Karpas-422 (cell line): Measurements from ENCODE around the gene TENT4A. TPM values are rescaled to one million over a fixed set of nuclear protein-coding genes. Genes with fewer than 3 reads are reported as not detected.
A peak's percentile ranks its signal among the peaks of the same experiment; 100 is the strongest.
"Not testable (repeated sequence)": the region's sequence is repeated elsewhere in the genome, so short reads cannot be mapped to it uniquely, and the experiment has no call there.

Experiments
- DNase-seq: peaks from one replicate; pipeline ENCODE4 v3.0.0-alpha.2; 2015
- H2AFZ ChIP-seq: fragments of 200-600 bp; sonication (generic); 2 replicates; pipeline ENCODE4 v1.6.1; 2014; ENCODE audit warnings: antibody characterized with exemption, low read length, mixed read lengths
- H3K27ac ChIP-seq: fragments of 200-600 bp; sonication (generic); 2 replicates; pipeline ENCODE4 v1.5.1; 2014; ENCODE audit warnings: mild to moderate bottlenecking, low read length, moderate library complexity
- H3K27me3 ChIP-seq: fragments of 200-600 bp; sonication (generic); 2 replicates; pipeline ENCODE4 v1.6.1; 2014; ENCODE audit warnings: low read length, mixed read lengths
- H3K36me3 ChIP-seq: fragments of 200-600 bp; sonication (generic); 2 replicates; pipeline ENCODE4 v1.6.1; 2014; ENCODE audit warnings: low read length, mixed read lengths; ENCODE audit not compliant: insufficient read depth
- H3K4me1 ChIP-seq: fragments of 200-600 bp; sonication (generic); 2 replicates; pipeline ENCODE4 v1.6.1; 2014; ENCODE audit warnings: mild to moderate bottlenecking, low read length, mixed read lengths
- H3K4me2 ChIP-seq: fragments of 200-600 bp; sonication (generic); 2 replicates; pipeline ENCODE4 v1.6.1; 2014; ENCODE audit warnings: low read length, low read depth, mild to moderate bottlenecking; ENCODE audit not compliant: poor library complexity, severe bottlenecking
- H3K4me3 ChIP-seq: fragments of 200-600 bp; sonication (generic); 2 replicates; pipeline ENCODE4 v1.5.1; 2014; ENCODE audit warnings: mild to moderate bottlenecking, antibody characterized with exemption, low read length, mixed read lengths
- H3K79me2 ChIP-seq: fragments of 200-600 bp; sonication (generic); 2 replicates; pipeline ENCODE4 v1.6.1; 2014; ENCODE audit warnings: mild to moderate bottlenecking, low read length, mixed read lengths
- H3K9ac ChIP-seq: fragments of 200-600 bp; sonication (generic); 2 replicates; pipeline ENCODE4 v1.6.0; 2014; ENCODE audit warnings: low read length
- H3K9me2 ChIP-seq: fragments of 200-600 bp; sonication (generic), shearing (Covaris generic); replicated peaks from 2 replicates; pipeline ENCODE4 v1.6.0; 2014; ENCODE audit warnings: mild to moderate bottlenecking, low read length, moderate library complexity; ENCODE audit not compliant: insufficient read depth
- H3K9me3 ChIP-seq: fragments of 300-700, 200-600 bp; sonication (generic); 2 replicates; pipeline ENCODE4 v1.6.1; 2014; ENCODE audit warnings: low read length, mixed read lengths
- H4K20me1 ChIP-seq: fragments of 200-600 bp; sonication (generic); 2 replicates; pipeline ENCODE4 v1.6.1; 2014; ENCODE audit warnings: mild to moderate bottlenecking, antibody characterized with exemption, low read length, low read depth; ENCODE audit not compliant: insufficient read depth
- total RNA-seq: library from RNA; depleted of rRNA; stranded (reverse); fragments of >200 nt; shearing (Covaris generic); gene quantifications from 2 replicates; pipeline ENCODE4 v1.2.3, GENCODE V29; 2014; ENCODE audit warnings: low replicate concordance

Gene TENT4A
- total RNA-seq, 1 experiment from 2014 or later, result 45.3 TPM

DNA sequence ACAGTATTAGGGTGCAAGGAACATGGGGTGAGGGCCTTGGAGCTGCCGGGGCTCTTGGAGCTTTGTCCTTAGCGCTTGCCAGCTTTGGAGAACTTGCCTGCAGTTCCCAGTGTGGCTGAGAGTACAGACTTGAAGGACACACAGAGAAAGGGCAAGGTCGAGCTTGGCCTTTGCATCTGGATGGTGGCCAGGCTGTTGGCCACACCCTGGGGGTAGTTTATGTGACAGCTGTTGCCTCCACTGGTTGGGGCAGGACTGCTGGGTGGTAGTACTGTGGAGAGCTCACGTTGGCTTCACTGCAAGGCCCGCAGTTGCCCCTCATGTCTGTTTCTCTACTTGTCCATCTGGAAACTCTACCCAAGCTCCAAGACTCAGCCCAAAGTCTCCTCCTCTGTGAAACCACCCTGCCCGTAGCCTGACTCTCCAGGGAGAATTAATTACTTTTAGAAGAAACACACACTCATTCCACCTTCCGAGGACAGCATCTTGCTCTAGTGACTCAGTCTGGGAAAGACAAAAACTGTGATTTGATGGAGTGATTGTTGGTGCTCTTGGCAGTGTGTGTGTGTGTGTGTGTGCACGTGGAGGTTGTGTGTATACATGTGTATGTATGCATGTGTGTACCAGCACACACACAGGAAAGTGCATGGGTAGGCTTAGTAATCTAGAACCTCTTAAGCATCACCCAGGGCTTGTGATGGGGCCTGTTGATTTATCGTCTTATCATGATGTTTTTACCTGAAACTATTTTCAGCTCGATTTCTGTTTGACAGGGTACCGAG, 57.8 kb downstream of the TENT4A start:
- Histone ChIP-seq H3K36me3 (no peaks in the 10 kb centered on the region), H3K27me3 (no peaks in the 10 kb centered on the region), H3K4me3 (no peak overlapping the region), H3K79me2 (no peaks in the 10 kb centered on the region), H3K4me1 (no peaks in the 10 kb centered on the region), H2AFZ (no peak overlapping the region), H3K9ac (no peak overlapping the region), H3K9me3 (no peaks in the 10 kb centered on the region), H3K9me2 (no peaks in the 10 kb centered on the region), H3K27ac (no peak overlapping the region), H4K20me1 (no peaks in the 10 kb centered on the region), H3K4me2 (no peak overlapping the region)
- no peak for DNase-seq

DNA sequence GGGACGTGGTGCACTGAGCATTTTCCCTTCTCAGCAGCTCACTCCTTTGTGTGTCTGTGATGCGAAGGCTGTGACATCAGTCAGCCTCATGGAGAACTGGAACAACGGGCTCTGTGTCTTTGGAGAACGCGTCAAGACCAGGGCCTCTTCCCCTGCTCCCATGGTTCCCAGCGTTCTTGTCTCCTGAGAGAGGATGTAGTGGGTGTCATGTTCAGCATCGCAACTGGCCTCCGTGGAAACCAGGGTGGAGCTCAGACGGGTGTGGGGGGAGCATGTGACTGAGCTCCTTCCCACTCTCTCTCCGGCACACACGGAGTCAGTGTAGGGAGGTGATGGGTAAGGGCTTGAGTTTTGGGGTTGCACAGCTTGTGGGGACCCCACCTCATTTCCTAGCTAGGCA, 59.7 kb downstream of the TENT4A start:
- DNase-seq, result no peak
- Histone ChIP-seq H3K4me2 (no peak overlapping the region), H3K9me3 (no peaks in the 10 kb centered on the region), H4K20me1 (no peaks in the 10 kb centered on the region), H3K27me3 (no peaks in the 10 kb centered on the region), H3K4me1 (no peaks in the 10 kb centered on the region), H3K36me3 (no peaks in the 10 kb centered on the region), H3K4me3 (no peak overlapping the region), H3K9me2 (no peaks in the 10 kb centered on the region), H3K9ac (no peak overlapping the region), H3K27ac (no peak overlapping the region), H3K79me2 (no peaks in the 10 kb centered on the region), H2AFZ (no peak overlapping the region)

DNA sequence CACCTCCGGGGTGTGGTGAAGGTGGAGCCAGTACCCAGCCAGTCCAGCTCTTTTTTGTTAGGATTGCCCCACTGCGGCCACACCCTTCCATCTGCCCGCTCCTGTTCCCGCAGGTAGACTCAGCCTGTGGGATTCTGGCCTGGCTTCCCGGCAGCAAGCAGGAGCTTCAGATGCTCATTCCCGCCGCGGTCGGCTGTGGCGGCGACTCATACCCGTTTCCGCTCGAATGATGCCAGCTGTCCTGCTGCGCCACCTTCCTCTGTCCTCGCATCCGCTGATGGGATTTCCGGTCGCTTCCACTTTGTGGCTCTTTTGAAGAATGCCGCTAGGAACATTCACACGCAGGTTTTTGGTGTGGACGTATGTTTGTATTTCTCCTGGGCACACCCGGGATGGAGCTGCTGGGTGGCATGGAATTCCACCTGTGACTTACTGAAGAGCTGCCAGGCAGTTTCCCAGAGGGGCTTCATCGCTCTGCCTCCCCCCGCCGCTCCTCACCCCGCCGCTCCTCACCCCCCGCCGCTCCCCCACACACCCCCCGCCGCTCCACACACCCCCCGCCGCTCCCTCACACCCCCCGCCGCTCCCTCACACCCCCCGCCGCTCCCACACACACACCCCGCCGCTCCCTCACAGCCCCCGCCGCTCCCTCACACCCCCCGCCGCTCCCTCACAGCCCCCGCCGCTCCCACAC, 60.3 kb downstream of the TENT4A start:
- H3K9ac ChIP-seq, result no peak overlapping the region
- no peaks in the 10 kb centered on the region for H3K9me3 ChIP-seq
- no peaks in the 10 kb centered on the region for H3K27me3 ChIP-seq
- no peak overlapping the region for H2AFZ ChIP-seq
- H3K27ac ChIP-seq, result no peak overlapping the region
- no peaks in the 10 kb centered on the region for H4K20me1 ChIP-seq
- H3K36me3 ChIP-seq, result no peaks in the 10 kb centered on the region
- no peak overlapping the region for H3K4me2 ChIP-seq
- no peak for DNase-seq
- H3K9me2 ChIP-seq, result no peaks in the 10 kb centered on the region
- H3K79me2 ChIP-seq, result no peaks in the 10 kb centered on the region
- H3K4me1 ChIP-seq, result no peaks in the 10 kb centered on the region
- H3K4me3 ChIP-seq, result no peak overlapping the region

DNA sequence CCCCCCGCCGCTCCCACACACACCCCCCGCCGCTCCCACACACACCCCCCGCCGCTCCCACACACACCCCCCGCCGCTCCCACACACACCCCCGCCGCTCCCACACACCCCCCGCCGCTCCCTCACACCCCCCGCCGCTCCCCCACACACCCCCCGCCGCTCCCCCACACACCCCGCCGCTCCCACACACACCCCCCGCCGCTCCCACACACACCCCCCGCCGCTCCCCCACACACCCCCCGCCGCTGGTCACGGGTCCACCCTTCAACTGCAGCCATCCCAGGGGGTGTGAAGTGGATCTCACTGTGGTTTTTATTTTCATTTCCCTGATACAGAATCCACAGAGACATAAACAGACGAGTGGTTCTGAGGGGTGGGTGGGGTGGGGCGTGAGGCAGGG, 61.0 kb downstream of the TENT4A start:
- not testable (repeated sequence) for H3K27me3 ChIP-seq, H3K9me3 ChIP-seq, H3K4me1 ChIP-seq, DNase-seq, H3K4me2 ChIP-seq, H3K9ac ChIP-seq, H3K9me2 ChIP-seq, H3K36me3 ChIP-seq, H3K4me3 ChIP-seq, H3K79me2 ChIP-seq, H2AFZ ChIP-seq, H3K27ac ChIP-seq, H4K20me1 ChIP-seq

DNA sequence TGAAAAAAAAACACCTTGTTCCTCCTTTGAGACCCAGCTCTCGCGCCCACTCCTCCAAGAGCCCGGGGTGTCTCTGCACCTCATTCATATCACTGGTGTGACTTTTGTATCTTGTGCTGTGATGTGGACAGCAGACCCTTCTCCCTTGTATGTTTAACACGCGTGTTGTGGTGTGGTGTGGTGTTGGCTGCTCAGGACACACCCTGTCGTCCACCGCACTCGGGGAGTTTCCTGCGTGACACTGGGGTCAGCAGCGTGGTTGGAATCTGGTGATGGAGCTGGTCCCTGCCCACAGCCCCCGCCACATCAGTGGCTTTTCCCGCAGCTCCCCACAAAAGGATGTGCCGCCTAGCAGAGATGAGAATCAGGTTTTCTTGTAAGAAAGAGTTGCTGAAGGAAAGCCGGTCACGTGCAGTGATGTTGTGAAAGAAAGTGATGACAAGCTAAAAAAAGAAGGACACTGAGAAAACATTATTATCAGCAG, 61.5 kb downstream of the TENT4A start:
- no peak overlapping the region for H3K4me2 ChIP-seq
- H3K27ac ChIP-seq, result no peak overlapping the region
- no peak for DNase-seq
- H3K4me3 ChIP-seq, result no peak overlapping the region
- H4K20me1 ChIP-seq, result no peaks in the 10 kb centered on the region
- no peaks in the 10 kb centered on the region for H3K79me2 ChIP-seq
- H3K4me1 ChIP-seq, result no peaks in the 10 kb centered on the region
- no peak overlapping the region for H3K9ac ChIP-seq
- no peaks in the 10 kb centered on the region for H3K27me3 ChIP-seq
- H3K36me3 ChIP-seq, result no peaks in the 10 kb centered on the region; the same call in 1 of the 2 replicates
- H2AFZ ChIP-seq, result no peak overlapping the region
- no peaks in the 10 kb centered on the region for H3K9me3 ChIP-seq
- no peaks in the 10 kb centered on the region for H3K9me2 ChIP-seq

DNA sequence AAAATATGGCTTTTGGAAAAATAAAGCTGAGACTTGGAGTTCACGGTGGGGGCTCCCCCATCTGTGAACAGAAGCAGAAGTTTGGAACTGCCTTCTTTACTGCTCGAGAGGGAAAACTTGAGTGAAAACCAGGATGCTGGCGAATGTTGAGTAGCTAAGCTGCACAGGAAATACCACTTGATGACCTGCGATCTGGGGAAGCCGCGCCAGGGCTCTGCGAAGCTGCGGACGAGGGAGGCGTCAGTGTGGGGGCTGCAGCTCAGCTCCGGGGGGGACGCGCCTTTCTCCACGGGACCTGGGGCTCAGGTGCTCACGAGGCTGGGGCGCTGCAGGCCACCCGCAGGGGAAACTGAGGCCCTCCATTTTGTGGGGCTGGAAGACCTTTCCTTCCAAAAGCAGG, 62.3 kb downstream of the TENT4A start:
- Histone ChIP-seq H4K20me1 (no peaks in the 10 kb centered on the region), H3K79me2 (no peaks in the 10 kb centered on the region), H3K36me3 (peaks cover 6% of the 10 kb centered on the region), H3K27me3 (no peaks in the 10 kb centered on the region), H3K9me2 (no peaks in the 10 kb centered on the region), H3K27ac (no peak overlapping the region), H3K9me3 (peaks cover 2% of the 10 kb centered on the region; the same call in 1 of the 2 replicates), H3K9ac (no peak overlapping the region), H3K4me3 (no peak overlapping the region), H2AFZ (no peak overlapping the region), H3K4me1 (no peaks in the 10 kb centered on the region), H3K4me2 (no peak overlapping the region)
- no peak for DNase-seq

DNA sequence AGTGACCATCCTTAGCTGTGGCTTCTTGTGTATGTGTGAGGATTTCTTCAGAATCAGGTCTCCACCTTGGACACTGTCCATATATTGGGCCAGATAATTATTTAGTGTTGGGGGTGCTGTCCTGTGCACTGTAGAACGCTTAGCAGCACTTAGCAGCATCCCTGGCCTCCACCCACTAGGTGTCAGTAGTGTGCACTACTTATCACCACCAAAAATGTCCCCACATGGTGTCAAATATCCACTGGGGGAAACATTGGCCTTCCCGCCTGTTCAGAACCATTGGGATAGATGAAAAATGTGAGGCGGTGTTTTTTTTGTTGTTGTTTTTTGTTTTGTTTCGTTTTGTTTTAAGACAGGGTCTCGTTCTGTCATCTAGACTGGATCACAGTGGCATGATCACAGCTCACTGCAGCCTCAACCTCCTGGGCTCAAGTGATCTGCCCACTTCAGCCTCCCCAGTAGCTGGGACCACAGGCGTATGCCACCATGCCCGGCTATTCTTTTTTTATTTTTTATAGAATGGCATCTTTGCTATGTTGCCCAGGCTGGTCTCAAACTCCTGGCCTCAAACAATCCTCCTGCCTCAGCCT, 67.7 kb downstream of the TENT4A start:
- H2AFZ ChIP-seq, result no peak overlapping the region
- no peak overlapping the region for H3K27ac ChIP-seq
- H3K79me2 ChIP-seq, result no peaks in the 10 kb centered on the region
- no peaks in the 10 kb centered on the region for H4K20me1 ChIP-seq
- H3K4me2 ChIP-seq, result no peak overlapping the region
- peaks cover 5% of the 10 kb centered on the region; the same call in 1 of the 2 replicates for H3K9me3 ChIP-seq
- no peaks in the 10 kb centered on the region for H3K4me1 ChIP-seq
- H3K27me3 ChIP-seq, result no peaks in the 10 kb centered on the region
- H3K4me3 ChIP-seq, result no peak overlapping the region
- no peaks in the 10 kb centered on the region for H3K9me2 ChIP-seq
- DNase-seq, result peak; percentile 76
- peaks cover 15% of the 10 kb centered on the region for H3K36me3 ChIP-seq
- H3K9ac ChIP-seq, result no peak overlapping the region

DNA sequence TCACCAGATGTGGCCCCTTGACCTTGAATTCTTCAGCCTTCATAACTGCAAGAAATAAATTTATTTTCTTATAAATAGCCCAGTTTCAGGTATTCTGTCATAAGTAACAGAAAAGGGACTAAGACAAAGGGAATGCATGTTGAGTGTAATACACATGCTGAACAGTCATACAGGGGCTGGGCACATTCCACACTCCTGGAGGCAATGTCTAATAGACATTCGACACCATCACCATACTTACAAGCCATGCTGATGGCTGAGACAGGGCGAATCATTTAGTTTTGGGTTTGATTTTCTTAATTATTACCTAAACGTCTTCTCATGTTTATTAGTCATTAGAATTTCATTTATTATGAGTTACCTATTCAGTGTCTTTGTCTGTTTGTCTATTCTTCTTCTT, 68.5 kb downstream of the TENT4A start:
- Histone ChIP-seq H3K79me2 (no peaks in the 10 kb centered on the region), H3K27me3 (no peaks in the 10 kb centered on the region), H3K4me3 (no peak overlapping the region), H3K27ac (no peak overlapping the region), H3K9me3 (peaks cover 5% of the 10 kb centered on the region; the same call in 1 of the 2 replicates), H3K36me3 (peaks cover 15% of the 10 kb centered on the region), H2AFZ (no peak overlapping the region), H4K20me1 (no peaks in the 10 kb centered on the region), H3K4me1 (no peaks in the 10 kb centered on the region), H3K9ac (no peak overlapping the region), H3K9me2 (no peaks in the 10 kb centered on the region), H3K4me2 (no peak overlapping the region)
- no peak for DNase-seq
